NCI-H1930 (cell line): ENCODE measurements around the gene MT1X.

Source experiments
- DNase-seq, 2 experiments: peaks; one replicate each; lab custom pipeline; 2025; lab: John Stamatoyannopoulos, UW

Gene MT1X

DNA sequence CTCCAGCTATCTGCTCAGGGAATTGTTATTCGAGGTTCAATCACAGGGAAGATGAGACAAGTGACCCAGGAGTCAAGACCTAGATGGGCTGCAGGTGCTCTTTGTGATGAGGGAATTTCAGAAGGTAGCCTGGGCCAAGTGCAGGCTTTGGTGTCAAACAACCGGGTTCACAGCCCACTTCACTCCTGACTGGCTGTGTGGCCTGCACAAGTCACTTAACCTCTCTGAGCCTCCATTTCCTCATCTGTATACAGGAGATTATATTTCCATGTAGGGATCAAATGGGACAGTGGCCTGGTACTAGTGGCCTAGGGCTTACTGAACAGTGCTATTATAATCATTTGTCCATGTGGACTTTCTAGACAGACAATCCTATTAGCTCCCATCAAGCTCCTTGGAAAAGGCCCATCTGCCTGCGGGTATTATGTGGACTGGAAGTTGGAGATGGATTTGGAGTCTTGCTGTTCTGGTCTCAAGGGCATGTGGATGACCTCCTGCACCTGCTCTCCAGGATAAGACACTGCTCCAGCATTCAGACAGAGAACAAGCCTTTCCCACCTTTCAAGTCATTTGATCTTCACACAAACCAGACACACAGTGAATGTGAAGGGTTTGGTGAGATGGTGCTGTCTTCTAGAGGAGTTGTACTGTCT, 3.1 kb upstream of the MT1X start:
- no peak for DNase-seq

DNA sequence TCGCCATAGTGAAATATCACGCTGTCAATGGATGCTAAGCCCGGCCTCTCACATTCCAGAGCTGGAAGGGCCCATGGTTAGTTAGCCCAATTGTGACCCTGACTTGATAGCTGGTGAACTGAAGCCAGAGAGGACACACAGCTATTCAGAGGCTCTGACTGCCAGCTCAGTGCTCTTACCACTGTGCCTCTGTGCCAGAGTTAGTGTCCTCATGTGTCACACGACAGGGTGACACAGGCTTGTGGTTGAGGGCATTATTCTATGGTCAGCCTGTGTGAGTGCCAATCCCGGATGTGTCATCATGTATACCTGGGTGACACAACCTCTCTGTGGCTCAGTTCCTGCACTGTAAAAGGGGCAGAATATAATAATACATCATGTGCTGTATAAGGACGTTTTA, 2.5 kb upstream of the MT1X start:
- DNase-seq = no peak

DNA sequence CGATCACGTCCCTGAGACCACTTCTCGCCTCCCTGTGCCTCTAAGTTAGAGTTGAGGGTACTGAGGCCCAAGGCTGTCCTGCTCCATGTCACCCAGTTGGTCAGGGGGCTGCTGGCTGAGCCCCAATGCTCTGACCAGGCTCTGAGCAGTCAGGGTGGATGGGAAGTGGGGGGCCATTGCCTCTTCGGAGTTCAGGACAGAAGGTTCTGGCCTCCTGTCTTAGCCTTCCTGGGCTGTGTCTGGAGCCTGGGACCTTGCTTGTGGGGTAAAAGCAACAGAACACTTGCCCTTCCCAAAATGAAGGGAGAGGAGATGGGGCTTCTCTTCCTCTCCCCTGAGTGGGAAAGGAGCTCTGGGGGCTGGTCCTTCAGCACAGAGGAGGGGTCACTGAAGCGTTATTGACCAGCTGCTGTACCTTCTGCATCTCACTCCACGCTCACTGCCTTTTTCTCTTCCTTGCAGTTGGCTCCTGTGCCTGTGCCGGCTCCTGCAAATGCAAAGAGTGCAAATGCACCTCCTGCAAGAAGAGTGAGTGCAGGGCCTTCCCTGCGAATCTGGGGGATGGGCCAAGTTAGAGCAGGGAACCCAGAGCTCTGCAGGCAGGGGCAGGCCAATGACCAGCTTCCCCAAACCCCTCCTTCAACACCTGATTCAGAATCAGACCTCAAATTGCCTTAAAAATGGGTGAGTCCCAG, 580 bp downstream of the MT1X start:
- no peak for DNase-seq

DNA sequence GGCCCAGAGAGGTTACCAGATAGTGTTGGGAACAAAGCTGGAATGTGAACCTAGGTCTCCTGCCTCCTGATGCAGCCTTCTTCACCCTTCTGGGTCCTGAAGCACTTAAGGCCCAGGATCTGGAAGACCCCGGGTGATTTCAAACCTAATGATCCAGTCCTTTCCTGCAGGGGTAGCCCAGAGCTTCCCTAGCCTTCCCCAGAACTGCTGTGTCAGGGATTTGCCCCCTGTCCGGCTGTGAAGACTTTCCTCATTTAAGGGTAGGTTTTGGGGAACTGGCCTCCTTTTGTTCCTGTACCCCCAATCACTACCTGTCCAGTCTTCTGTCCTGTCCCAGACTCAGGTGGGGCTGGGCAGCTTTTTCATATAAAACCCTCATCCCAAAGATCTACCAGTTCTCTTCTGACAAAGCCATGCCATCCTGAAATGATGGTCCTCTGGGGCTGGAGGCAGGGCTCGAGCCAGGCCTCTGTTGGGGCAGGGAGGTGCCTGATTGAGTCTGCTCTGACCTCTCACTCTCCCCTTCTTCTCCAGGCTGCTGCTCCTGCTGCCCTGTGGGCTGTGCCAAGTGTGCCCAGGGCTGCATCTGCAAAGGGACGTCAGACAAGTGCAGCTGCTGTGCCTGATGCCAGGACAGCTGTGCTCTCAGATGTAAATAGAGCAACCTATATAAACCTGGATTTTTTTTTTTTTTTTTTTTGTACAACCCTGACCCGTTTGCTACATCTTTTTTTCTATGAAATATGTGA, 1.3 kb downstream of the MT1X start:
- no peak for DNase-seq

DNA sequence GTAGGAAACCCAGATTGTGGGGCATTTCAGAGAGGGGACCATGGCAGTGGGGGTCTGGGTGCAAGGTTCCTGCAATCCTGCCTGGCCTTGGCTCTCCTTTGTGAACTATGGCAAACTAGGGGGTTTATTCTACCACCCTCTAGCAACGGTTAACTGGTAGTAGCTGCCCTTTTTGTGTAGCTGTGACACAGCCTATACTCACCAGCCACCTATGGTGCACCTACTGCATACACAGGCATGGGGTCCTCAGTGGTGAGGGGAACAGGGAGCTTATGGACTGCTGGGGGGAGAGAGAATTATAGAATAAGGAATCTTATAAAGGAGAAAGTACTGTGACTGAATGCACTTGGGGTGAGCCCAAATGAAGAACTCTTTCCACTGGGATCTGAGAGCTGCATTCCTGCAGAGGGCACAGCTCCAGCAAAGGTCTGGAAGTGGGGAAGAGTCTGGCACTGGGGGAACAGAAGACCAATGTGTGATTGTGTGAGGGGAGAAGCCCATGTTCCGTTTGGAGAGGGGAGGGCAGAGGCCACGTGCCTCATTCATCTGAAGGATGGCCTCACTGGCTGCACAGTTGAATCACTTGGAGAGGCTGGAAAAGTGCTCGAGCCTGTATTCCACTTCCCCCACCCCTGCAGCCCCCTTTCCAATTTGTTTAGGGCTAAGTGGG, 2.1 kb downstream of the MT1X start:
- DNase-seq = no peak

DNA sequence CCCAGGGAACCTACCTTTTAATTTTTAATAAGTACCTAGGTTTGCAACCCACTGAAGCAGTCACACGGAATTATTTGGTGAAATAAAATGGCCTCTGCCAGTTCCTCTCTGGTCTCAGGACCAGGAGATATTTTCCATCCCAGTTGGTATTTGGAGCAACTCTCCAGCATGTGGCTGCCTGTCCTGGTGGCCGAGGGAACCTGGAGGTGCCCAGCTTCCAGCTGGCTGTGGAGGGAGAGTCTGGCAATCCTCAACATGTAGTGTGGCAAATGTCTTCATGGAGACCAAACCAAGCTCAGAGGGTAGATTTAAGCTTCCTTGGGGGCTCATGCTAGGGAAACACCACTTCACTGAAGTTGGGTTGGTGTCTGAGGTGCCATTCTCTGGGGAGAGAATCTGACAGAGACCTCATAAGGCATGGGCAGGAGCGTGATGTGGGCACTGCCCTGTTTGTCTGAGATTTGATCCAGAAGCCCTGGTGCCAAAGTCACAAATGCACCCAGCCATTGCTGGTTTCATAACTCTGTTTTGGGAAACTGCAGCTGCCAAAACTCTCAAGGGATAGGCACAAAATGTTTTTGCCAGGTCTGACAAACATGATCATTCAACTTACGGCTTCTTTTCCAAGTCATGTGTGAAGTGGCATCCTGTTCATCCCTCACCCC, 2.8 kb downstream of the MT1X start:
- no peak for DNase-seq

DNA sequence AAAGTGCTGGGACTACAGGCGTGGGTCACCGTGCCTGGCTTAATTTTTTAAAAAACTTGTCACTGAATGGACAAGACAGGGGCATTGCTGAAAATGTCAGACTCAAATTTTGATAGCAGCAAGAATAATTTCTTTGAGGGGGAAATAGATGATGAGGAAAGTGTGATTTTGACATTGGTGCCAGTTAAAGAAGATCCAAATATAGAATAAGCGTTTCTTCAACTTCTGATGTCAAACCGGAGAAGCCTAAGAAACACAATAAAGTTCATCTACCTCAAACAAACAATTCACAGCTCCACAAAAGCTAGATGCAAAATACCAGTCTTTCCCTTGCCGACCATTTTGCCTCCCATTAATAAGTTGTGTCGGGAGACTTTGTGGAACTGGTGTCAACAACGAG, 4.5 kb downstream of the MT1X start:
- DNase-seq = no peak

DNA sequence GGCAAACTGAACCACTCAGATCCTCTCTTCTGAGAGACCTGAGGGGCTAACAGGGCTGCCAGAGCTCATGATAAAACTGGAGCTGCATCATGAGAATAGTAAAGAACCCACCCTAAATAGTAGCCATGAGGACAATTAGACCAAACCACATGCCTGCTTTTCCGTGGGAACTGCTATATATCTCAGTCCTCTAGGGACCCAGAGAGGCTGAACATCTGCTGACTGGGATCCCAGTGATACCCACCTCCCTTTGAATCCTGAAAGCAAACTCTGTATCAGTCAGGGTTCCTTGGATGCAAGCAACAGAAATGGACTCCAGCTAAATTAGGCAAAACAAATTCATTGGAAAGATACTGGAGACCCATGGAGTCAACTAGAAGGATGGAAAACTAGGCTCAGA, 6.5 kb downstream of the MT1X start:
- no peak for DNase-seq

DNA sequence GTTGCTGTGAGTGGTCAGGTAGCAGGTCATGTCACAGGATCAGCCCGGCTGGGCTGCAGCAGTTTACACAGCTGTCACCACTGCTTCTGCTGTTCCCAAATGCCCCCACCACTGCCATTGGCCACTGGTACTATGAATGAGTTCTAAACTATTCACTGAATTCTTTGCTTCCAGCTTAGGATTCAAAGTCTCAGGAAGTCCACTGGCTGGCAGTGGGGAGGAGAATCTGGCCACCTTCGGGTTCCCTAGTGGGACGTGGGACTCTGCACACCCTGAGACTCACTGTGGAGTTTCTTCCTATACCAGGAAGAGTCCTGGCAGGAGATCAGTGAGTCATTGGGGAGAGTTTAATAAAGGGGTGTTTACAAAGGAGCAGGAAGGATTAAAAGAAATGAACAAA, 6.9 kb downstream of the MT1X start:
- no peak for DNase-seq

DNA sequence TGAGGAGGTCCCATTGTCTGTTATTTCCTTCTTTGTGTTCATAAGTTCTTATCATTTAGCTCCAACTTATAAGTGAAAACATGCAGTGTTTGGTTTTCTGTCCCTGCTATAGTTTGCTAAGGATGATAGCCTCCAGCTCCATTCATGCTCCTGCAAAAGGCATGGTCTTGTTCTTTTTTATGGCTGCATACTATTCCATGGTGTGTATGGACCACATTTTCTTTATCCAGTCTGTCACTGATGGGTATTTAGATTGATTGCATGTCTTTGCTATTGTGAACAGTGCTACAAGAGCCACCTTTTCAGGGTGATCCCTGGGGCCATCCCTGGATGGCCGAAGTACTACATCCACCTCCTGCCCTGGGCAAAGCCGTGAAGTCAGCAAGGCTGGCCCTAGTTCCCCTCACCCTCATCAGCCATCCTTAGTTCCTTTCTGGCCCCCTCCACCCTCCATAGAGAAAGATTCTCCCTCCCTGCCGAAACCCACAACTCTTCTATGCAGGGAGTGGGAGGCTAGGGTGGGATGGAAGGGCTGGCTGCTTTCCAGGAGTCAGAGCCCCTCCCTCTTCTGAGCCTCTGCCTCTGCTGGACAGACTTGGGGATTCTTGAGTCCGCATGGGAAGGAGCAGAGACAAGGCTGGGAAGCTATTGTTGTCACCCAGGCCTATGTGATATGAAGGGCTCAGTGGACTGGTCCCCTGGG, 8.3 kb downstream of the MT1X start:
- no peak for DNase-seq

DNA sequence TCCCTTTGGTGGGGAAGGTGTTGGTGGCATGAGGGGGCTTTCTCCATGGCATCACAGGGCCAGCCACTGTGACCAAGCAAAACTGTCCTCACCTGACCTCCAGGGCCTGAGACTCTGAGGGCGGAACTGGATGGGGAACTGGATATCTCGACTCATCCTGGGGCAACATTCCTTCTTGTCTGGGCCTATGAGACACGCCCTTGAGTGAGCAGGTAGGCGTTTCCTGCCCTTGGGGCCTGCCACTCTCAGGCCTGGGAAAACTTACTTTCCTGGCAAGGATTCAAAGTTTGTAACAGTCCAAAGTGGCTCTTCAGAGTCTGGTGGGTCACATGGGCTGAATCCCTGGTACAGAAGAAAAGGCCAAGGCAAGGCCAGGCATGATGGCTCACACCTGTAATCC, 9.6 kb downstream of the MT1X start:
- no peak for DNase-seq

DNA sequence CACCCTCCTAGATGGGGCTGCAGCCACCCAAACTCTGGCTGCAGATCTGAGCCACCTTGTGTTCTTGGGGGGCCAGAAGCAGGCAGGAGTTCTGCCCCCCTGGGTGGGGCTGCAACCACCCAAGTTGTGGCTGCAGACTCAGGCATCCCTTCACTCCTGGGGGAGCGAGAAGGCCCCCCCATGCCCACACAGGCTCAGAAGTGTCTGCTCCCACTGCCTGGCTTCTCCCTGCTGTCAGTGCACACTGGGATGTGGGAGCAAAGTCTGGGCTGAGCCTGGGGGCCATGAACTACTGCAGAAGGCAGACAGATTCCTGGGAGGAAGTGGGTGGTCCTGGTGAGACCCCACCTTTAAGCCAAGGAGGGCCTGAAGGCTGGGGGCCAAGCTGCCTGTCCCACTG, 13.0 kb downstream of the MT1X start:
- no peak for DNase-seq

DNA sequence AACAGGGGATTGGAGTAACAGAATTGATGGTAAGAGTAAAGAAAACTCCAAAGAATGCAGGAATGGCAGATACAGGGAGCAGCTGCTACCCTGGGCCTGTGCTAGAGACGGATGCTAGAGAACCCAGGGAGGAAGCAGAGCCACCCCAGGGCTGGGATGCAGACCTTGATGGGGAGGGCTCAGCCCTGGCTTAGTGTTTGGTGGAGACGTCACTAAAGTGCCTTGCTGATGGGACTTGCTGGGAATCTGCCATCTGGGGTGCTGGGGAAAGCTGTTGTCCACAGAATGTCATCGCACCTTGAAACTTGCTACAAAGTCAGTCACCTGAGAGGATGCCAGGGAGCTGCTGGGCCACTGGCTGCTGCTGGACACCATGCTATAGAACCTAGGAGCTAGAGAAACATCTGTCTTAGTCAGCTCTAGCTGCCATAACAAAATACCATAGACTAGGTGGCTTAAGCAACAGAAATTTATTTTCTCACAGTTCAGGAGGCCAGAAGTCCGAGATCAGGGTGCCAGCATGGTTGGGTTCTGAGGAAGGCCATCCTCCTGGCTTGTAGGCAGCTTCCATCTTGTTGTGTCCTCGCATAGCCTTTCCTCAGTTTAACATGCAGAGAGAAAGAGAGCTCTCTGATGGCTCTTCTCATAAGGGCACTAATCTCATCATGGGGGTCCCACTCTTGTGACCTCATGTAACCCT, 15.3 kb downstream of the MT1X start:
- no peak for DNase-seq

DNA sequence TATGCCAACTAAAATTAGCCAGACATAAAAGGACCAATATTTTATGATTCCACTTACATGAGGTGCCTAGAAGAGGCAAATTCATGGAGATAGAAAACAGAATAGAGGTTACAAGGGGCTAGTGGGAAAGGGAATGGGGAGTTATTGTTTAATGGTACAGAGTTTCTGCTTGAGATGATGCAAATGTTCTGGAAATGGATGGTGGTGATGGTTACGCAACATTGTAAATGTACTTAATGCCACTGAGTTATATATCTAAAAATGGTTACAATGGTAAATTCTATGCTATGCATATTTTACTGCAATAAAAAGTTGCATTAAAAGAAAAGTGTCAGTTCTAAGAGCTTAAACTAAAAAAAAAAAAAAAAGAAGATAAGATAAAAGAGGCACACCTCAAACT, 17.9 kb downstream of the MT1X start:
- DNase-seq = no peak

DNA sequence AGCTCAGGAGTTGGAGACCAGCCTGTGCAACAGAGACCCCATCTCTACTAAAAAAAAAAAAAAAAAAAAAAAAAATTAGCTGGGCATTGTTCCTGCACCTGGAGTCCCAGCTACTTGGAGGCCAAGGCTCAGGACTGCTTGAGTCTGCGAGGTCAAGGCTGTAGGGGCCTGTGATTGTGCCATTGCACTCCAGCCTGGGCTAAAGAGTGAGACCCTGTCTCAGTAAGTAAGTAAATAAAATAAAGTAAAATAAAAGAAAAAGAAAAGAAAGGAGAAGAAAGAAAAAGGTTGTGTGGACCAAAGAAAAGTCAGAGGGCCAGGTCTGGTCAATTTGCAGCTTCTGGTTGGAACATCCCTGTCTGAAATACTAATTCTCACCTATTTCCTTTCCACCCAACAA, 18.4 kb downstream of the MT1X start:
- DNase-seq = no peak

DNA sequence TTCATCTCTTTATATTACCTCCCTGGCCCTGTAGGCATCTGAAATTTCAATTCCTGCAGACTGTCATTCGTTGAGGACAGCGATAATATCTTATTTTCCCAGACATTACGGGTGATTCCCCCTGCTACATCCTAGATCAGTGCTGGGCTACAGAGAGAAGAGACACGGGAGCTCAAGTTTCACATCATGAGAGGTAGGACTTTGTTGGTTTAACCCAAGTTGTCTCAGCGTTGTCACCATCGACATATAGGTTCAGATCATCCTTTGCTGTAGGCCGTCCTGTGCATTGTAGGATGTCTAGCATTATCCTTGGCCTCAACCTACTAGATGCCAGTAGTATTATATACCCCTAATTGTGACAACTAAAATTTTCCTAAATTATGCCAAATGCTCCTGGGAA, 19.3 kb downstream of the MT1X start:
- DNase-seq = no peak

DNA sequence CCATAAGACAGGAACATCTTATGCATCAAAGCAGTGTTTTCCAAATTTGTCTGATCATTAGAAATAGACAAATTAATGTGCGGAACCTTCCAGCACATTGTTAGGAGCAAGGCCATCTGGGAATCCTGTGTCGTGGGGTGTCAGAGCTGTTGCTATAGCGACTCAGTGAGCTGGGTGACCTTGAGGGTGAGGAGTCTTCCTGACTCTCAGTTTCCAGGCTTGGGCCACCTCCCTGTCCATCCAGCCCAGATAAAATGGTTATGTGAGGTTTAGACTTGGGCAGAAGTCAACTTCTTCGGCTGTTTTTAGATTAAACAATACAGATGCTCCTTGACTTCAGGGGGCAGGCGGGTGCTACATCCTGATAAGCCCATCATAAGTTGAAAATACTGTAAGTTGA, 20.6 kb downstream of the MT1X start:
- DNase-seq = no peak

DNA sequence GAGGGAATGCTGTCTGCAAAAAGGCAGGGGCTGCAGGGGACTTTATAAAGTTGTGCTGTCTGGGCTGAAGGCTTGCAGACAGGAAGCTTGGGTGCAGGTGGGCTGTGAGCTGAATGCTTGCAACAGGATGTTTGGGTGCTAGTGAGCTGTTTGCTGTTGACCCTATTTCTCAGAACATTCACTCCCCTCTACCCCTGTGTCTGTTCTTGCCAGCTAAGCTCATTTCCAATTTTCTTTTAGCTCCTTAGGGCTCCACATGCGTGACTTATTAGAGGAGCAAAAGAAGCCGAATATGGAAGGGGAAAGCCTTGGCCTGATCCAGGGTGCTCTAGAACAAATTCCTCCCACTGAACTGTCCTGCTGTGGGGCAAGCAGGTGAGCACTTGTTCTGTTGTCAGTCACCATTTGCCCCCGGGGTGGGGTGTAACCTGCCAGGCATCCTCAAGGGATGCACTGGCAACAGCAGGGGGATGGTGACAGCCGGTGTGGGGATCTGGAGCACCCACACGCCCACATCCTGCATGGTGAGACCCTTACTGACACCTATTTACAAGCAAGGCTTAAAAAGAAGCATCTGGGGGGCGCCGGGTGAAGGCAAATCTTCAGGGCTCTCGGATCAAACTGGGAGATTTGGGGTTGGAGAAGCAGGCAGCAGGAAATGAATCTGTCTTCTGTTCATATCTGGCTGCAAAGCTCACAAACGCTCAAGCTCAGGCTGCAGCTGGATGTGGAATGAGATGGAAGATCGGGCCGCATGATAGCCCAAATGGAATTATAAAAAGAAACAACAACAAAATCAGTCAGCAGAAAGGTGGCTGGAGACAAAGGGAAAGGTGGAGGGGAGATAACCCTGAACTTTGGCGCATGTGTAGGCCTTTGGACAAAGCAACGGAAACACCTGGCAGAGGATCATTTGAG, 26.5 kb downstream of the MT1X start:
- DNase-seq = no peak

DNA sequence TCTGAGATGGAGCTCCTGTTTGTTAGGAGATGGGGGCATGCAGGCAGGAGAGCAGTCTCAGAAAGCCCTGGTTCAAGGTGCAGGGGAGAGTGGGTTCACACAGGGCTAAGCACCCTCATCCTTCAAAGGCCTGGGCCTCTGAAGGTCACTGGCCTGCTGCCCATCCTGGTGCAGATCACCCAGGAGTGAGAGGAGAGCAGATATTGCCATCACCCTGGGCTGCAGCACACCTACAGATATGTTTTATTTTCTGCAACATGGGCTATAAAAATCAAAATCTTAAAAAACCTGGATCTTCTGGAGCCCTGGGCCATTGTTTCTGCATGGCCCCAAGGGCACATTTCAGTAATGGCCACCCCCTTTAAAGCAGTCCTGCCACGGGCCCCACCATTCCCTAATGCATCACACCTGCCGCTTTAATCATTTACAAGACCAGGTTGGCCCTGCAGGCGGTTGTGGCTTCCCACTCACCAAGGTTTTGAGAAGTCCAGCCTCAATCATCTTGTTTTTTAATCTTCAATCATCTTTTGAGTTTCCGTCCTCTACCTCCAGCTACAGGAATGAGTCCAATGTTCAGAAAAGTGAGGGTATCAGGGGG, 27.3 kb downstream of the MT1X start:
- no peak for DNase-seq
